Stimulated activated CD4-positive, alpha-beta T cell treated with anti-CD3 and anti-CD28 coated beads, TNF-alpha, amount 100 ng/mL, for 48 hours (primary cell): ENCODE results near the gene CCDC92.

ENCODE experiments used
- DNase-seq, 3 donors: peaks; one replicate each; pipeline ENCODE4 v3.0.0-alpha.2; 2020; ENCODE audit warnings: low read depth in 3 of 3

The CCDC92 gene

DNA sequence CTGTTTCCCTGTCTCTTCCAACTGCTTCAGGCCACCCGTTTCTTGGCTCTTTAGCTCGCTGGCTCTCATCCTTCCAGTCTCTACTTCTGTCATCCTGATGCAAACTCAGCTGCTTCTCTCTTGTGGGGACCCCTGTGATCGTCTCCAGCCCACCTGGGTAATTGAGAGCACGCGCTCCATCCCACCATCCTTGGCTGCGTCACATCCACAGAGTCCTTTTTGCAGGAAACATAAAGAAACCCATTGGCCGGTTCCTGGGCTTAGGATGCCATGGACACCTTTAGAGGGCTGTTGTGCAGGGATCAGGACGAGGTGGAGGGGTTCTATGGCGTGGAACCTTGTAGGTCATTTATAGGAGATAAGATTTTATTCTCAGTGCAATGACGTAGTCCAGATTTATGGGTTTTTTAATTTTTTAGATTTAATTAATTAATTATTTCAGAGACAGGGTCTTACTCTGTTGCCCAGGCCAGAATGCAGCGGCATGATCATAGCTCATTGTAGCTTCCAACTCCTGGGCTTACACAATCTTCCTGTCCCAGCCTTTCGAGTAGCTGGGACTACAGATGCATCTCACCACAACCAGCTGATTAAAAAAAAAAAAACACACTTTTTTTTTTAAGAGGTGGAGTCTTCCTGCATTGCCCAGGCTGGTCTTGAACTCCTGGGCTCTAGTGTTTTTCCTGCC lies 82.6 kb downstream of the CCDC92 start:
- no peak for DNase-seq

DNA sequence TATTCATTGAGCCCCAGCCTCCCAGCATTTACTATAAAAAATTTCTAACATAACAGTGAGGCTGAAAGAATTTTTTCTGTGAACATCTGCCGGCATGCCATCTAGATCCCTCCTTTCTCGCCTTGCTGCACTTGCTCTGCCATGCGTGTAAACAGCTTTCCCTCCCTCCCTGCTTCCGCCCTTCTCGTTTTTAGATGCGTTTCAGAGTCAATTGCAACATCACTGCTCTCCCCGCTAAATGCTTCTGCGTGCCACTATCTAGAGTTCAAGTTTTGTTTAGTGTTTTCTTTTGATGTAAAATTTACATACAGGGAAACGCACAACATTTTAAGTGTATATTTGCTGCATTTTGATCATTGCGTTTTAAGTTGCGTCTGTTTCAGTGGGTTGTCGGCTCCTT lies 83.6 kb downstream of the CCDC92 start:
- DNase-seq, result no peak

DNA sequence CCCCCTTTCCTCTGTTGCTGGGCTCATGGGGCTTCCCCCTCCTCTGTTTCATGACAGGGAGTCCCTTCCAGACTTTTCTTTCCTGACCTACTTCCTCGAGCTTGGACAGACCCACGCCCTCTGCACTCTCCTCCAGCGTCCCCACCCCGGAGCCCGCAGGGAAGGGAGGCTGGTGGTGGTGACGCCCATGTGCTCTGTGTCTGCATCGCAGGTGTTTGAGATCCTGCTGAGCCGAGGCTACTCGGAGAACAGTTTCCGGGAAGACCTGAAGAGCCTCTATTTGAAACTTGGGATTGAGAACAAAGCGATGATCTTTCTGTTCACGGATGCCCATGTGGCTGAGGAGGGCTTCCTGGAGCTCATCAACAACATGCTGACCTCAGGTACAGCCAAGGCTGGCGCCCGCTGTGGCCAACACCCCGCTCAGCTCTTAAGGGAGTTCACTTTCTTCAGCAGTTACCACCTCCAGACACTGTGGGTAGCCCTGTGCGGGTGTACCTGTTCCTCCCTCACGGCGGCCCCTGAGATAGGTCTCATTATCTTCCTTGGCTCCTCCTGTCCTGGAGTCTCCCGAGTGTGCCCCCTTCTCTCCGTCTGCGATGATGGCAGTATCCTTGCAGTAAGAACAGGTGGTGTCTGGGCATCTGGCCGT lies 85.6 kb downstream of the CCDC92 start:
- DNase-seq, result no peak

DNA sequence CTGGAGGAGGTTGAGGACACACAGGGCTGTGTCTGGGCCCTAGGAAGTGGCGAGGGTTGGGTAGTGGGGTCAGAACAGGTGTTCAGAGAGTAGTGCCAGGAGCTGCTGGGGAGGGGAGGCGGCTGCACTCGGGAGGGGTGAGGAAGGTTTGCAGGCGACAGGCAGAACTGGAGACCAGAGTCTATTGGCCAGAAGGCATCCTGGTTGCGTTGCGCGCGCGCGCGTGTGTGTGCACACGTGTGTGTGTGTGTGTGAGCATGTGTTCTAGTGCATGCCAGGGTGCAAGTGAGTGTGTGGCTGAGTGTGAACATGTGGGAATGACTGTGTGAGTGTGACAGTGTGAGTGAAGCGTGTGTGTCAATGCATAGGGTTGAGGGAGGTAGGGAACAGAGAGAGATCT lies 86.4 kb downstream of the CCDC92 start:
- DNase-seq, result no peak
